Stimulated activated CD8-positive, alpha-beta memory T cell treated with anti-CD3 and anti-CD28 coated beads, Interleukin-15, amount 100 ng/mL, for 48 hours (primary cell): Measurements from ENCODE around the gene MLPH.
"Not testable (repeated sequence)": the region's sequence is repeated elsewhere in the genome, so short reads cannot be mapped to it uniquely, and the experiment has no call there.

Experiments used
- DNase-seq, 2 donors: peaks; one replicate each; pipeline ENCODE4 v3.0.0-alpha.2; 2020; ENCODE audit warnings: low read depth in 2 of 2

MLPH gene

DNA sequence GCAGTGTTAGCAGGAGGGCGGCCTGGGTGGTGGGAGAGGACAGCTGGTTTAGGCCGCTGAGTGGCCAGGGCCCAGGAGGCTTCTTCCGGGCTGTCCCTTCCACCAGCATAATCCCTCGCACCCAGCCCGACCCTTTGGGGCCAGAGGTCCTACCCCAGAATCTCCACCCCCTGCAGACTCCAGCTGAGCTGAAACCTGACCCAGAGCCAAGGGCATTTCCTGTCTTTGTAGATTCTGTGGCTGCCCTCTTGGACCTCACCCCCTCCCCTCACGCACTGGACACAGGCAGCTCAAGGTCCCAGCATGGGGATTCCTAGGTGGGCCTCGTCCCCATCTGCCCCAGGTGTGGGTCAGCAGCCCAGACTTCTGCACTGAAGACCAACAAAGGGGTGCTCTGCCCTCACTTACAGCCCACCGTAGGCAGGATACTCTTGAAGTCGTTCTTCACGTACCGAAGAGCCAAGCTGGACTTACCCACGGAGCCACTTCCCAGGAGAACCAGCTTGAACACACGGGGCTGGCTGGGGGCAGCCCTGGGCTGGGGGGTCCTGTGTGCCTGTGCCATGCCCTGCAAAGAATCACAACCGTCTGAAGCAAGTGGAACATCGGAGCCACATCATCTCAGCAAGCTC lies 98.7 kb downstream of the MLPH start:
- no peak for DNase-seq

DNA sequence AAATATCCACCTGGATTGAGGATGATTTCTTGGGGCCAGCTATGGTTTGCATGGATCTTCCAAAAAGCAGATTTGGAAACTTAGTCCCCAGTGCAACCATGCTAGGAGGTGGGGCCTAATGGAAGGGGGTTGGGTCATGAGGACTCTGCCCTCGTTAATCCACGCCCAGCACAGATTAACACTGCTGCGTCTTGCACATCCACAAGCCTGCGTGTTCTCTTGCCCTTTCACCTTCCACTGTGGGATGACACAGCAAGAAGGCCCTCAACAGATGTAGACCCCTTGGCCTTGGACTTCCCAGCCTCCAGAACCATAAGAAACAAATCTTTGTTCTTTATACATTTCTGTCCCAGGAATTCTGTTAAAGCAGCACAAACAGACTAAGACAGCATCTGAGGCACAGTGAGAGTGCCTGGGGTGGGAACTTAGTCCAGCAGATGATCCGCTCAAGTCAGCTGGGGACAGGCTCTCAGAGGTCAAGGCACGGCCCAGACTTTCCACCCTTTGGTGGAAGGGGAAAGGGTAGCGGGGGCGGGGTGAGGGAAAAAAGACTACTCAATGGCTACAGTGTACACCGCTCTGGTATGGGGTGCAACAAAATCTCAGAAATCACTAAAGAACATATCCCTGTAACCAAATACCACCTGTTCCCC lies 101.1 kb downstream of the MLPH start:
- no peak for DNase-seq

DNA sequence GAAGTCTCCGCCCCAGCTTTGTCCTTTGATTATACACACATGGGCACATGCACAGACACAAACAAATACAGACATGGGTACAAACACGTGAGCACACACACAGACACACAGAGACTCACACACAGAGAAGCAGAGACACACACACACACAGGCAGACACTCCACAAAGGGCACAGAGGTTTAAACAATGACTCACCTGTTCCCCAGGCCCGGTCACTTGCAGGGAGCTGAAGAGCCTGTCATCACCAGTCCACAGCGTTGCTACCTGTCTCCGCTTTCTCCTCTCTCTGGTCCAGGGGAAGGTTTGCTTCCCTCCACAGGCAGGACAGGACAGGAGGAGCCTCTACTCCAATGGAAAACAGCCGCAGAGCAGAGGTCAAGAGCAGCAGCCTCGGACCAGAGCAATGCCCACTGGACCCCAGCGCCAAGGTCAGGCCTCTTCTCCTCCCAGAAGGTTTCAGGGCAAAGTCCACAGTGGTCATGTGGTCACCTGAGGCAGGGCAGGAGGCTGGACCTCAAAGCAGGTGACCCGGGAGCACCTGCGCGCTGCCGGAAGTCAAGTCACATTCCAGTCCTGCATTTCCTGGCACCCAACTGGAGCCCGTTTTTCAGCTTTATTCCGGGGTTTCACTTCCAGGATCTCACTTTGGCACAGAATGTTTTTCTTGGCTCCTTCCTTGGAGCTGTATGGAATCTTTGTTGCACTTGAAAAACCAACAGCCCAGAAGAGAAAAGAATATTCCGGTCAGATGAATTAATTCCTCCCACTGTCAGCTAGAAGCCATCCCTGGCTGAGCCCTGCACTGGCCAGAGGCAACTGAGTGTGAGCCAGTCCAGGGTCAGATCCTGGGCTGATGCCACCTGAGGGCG lies 103.5 kb downstream of the MLPH start, which contains the start of gene RAB17:
RAB17 (minus strand) TSS at position 463 of the 869 bp plus-strand sequence. CDS start 4,580 bp downstream, outside the sequence.
- DNase-seq: no peak

DNA sequence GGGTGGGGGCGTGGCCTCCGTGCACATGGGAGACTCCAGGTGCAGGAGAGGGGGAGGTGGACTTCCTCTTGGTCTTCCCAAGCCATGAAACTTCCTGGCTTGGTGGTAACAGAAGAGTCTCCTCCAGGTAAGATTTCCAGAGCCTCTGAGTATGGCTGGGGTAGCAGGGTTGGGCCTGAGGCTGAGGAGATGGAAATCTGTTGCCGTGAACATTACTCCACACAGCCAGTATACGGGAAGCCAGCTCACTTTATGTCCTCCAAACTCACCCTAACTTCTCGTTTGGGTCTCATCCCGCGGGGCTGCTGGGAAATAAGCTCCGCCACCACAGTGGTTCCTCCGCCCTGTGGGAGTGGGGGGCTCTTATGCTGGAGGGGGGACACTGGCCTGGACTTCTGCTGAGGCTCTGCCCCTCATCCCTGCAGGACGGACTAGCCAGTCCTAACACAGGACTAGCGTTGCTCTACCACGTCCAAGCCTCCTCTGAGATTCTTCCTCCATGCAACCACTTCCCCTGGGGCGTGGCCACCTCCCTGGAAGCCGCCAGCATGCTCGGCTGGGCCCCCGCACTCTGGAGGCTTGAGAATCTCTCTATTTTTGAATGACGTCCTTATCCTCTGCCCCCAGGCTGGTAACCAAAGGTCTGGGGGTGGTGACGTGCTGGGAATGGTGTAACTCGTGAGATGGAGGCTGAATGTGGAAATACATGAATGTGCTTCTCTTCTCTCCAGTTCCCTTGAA lies 104.3 kb downstream of the MLPH start:
- no peak for DNase-seq

DNA sequence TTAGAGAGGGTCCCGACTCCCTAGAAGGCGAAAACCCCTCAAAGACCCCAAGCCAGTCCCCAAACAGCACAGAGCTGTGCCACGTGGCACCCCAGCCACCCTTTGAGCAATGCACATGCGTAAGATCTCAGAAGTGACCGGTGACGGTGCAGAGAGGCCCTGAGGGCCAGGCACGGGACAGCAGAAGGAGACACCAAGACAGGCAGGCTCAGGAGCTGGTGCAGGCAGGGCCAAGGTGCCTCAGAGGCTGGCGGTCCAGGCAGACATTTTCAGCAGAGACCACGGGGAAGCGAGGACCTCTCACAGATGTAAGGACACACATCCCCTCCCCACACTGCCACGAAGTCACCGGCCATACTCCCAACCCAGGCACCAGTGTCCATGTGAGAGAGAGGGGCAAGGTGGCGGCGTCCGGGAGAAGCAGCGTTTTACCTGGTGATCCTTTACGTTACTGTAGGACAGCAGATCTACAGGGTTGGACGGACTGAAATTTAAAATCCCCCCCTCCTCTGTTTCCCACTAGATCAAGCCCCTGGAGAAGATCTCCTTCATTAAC lies 105.5 kb downstream of the MLPH start:
- no peak for DNase-seq

DNA sequence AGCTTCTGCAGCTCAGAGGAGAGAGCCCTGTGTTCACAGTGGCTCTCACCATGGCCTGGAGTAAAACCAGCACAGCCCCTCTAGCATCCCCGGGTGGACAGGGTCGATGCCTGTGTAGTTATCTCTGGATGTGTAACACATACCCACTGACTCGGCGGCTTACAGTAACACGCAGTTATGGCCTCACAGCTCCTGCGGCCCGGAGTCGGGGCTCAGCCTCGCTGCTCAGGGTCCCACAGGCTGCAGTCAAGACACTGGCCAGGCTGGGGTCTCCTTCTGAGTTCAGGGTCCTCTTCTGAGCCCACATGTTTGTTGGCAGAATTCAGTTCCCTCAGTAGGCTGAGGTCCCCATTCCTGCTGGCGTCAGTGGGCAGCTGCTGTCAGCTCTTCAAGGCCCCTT lies 106.0 kb downstream of the MLPH start:
- DNase-seq: no peak

DNA sequence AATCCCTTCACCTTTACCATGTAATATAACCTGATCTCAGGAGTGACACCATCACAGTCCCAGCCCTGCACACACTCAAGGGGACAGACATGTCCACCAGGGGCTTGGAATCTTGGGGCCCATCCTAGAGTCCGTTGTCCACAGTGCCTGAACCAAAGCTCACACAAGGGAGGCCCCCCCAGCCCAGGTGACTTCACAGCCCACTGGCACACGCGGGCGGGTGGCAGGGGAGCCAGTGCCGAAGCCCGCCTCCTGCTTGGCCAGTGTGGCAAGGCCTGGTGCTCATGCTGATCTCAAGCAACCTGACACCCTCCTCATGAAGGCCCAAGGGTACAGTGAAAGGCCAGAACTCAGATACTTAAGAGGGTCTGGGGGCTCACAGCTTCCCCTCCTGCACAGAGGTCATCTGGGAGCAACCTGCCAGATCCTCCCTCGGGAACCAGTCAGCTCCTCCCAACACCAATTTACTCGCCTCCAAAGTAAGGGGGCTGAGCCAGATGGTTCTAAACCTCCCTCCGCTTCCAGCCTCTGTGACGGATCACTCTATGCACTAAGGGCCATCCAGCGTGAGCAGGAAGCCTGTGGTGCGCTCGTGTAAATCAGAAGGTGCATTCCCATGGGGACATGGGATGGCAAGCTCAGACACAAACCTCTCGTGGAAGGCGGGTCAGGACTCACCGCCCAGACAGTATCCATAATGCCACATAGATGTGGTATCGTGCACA lies 106.7 kb downstream of the MLPH start:
- DNase-seq: no peak

DNA sequence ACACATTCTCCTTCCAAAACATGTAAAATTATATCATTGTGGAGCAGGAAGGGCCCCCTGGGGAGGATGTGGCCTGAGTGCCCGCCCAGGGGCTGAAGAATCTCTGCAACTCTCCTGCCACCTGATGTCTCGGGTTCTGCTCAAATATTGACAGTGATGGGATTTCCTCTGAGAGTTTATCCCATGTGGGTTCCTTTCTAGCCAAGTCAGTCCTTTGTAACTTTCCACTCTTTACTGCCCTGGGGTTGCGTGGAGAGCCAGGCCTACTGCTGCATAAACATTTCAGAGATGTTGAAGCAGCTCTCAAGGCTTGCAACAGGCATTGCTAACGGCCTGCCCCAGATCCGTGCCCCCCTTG lies 107.4 kb downstream of the MLPH start:
- no peak for DNase-seq

DNA sequence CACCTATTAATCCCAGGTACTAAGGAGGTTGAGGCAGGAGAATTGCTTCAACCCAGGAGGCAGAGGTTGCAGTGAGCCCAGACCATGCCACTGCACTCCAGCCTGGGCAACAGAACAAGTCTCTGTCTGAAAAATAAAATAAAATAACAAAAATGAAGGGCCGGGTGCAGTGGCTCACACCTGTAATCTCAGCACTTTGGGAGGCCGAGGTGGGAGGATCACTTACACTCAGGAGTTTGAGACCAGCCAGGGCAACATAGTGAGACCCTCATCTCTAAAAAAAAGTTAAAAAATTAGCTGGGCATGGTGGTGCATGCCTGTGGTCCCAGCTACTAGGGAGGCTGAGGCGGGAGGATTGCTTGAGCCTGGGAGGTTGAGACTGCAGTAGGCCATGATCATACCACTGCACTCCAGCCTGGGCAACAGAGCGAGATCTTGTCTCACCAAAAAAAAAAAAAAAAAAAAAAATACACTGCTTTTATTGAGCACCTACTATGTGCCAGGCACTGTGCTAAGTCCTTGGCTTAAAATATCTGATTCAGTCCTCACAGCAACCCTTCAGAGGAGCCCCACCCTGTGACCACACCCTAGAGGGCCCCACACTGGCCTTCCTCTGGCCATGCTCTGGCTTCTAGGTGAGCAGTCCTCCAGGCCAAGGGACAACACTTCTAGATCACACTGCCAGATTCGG lies 108.9 kb downstream of the MLPH start:
- not testable (repeated sequence) for DNase-seq

DNA sequence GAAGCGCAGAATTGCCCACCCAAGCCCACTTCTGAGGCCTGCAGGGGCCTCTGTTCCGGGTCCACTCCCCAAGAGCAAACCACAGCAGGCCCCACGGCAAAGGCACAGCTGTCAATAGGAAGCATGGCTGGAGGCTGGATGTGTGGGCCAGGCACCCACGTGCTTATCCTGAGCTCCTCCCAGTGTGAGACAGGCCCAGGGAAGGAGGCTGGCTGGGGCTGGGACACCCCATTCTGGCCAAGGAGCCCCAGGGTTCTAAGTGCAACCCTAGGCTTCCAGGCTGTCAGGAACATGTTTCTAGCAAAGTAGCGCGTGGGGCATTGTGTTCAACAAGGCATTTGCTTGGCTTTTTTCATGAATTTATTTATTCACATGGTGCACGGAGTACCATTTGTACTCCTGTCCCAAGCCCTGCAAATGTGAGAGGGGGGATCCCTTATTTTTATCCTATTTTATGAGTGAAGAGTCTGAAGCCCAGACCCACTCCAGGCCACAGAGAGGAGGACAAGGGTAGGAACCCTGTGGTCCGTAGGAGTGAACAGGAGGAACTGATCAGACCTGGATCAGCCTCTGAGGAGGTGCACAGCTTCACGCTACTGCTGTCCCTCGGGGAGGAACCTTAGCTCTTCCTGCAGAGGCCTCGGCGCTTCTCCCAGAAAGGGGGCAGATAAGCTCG lies 109.6 kb downstream of the MLPH start:
- DNase-seq: no peak

DNA sequence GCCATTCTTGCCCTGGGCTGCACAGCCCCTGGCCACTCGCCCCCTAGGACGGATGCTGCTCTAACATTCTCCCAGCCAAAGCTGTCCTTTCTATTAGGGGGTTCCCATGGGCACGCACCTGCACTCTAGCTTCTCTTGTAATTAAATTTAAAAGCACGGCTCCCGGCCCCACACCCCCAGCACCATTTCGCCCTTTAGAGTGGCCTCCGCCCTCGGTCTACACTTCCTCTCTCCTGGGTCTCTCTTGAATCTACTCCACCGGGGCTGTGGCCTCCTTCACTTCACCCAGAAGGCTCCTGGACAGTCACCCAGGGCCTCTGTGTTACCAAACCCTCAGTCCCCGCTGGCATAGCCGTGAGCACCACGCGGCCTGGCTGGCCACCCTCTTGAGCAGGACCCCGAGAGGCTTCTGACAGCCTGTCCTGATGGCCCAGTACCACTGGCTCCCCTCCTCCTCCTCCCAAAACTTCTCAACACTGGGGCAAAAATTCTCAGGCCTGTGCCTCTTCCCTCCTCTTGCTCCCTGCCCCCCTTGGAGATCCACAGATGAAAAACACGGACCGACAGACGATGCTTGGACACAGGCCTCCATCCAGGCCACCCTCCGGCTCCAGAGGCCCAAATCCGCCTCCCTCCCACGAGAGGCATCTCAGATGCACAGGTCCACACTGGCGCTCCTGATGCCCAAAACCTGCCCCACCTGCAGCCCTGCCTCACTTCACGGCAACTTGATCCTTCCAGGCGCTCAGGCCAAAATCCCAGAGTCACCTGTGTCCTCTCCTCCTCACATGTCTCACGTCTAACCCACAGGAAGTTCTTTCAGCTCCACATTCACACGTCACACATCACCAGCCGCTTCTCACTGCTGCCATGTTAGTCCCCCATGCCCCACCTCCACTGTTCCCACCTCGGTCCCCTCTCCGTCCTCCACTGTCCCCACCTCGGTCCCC lies 110.4 kb downstream of the MLPH start:
- no peak for DNase-seq

DNA sequence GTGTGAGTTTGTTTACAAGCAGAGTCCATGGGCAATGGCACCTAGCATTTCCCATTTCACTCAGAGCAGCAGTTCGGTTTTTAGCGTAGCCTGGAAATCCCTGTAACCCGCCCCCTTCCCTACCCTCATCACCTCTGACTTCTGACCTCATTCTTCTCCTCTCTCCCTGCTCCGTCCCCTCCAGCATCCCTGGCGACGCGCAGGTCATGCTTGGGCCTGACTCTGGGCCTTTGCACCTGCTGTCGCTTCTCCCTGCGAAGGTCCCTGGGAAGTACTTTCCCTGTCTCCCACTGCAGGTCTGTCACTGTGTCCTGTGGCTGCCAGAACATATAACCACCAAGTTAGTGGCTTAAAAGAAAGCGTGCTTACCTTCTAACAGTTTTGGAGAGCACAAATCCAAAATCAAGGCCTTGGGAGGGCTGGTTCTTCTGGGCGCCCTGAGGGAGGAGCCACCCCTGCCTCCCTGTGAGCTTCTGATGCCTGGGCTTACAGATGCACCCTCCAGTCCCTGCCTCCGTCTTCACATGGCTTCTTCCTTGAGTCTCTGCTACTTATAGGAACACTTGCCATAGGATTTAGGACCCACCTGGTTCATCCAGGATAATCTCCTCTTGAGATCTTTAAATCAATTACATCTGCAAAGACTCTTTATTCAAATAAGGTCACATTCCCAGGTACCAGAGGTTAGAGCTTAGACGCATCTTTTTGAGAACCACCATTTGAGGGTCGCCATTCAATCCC lies 111.6 kb downstream of the MLPH start:
- DNase-seq: no peak

DNA sequence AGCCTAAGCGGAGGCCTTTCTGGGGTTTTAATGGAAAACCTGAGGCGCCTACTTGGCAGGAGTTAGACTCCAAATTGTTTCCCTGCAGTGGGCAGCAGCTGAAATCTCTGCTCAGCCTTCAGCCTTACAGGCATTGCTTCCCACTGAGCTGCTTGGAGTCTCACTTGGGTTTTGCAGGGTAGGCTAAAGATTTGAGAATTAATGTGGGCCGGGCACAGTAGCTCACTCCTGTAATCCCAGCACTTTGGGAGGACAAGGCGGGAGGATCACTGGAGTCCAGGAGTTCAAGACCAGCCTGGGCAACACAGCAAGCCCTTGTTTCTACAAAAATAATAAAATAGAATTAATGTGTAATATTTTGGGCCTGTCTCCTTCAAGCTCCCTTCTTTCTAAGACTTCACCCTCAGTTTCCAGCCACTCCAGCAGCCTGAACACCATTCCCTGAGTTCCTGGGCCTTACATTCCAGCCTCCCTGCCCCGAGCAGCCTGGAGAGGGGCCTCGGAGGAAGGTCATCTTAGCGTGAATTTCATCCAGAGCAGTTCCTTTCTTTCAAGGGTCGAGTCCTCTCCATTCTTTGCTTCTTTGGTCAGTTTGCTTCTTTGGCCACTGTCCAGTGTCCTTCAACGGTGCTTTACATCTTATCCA lies 112.5 kb downstream of the MLPH start:
- DNase-seq: no peak

DNA sequence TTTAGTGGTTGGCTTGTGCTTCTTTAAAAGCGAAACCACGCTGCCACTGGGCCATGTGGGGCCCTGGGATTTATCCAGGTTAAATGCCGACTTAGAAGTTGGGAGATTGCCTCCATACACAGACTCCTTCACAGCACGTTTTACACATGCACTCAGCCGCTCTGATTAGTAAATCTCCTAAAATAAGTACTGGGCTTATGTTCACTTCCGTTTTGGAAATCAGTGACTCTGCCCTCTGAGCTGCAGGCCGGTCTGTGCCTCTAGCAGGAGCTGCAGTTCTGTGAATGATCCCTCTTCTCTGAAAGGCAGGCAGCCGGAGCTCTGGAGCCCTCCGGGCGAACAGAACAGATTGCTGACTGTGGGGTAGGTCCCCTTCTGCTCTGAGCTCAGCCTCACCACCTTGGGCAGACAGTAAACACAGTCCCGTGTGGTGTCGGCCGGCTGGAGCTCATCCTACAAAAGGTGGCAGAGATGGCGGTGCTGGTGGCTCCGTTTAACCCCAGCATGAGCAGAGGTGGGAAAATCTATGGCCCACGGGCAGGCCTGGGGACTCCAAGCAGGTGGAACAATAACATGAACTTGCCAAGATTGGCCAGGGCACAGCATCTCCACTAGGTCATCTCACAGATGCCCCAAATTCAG lies 113.3 kb downstream of the MLPH start:
- no peak for DNase-seq

DNA sequence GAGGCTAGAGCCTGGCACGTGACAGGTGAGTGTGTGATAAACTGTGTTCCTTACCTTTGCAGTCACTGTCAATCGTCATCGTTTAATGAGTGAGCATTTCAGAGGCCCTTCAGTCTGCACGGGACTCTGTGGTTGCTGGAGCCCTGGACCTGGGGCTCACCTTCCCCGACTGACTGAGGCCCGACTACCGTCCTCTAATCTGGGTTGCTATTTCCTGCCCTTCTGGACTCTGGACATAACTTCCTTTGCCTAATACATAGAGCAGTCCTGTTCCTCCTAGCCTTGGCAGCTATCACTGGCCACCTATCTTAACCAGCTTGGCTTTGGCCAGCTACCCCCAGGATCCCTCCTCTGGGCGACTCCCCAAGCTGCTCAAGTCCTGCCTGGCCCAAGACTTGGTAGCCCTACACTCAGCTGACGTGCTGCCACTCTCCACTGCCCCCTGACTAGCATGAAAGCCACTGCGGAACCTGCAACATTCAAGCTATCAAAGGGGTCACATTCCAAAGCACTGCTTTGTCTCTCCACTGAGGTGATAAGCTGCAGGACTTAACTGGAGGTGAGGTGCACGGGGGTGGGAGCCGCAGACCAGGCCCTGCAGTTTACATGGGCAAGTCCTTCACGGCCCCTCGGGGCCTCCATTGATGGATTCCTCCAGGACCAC lies 114.5 kb downstream of the MLPH start:
- no peak for DNase-seq

DNA sequence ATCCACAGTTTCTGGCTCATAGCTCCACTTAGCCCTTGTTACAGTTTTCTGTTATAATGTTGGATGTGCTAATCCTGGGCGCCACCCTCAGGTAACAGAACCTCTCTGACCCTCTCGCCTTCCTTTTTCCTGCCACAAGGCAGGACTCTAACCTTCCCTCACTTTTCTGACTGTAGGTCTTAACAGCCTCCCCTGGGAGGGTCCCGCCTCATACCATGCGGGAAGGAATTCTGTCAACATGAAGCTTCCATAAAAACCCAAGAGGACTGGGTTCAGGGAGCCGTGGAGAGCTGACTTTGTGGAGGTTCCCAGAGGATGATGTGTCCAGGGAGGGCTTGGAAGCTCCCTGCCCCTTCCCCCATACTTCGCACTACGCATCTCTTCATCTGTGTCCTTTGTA lies 115.4 kb downstream of the MLPH start:
- no peak for DNase-seq
